SK-N-MC (cell line): ENCODE data around the gene MED29.
A peak's percentile ranks its signal among the peaks of the same experiment; 100 is the strongest.

Experiments
- DNase-seq: peaks from one replicate; pipeline ENCODE4 v3.0.0-alpha.2; 2011; ENCODE audit warnings: low read depth, low spot score
- H3K27ac ChIP-seq: fragments of 200-600 bp; sonication (generic); 2 replicates; pipeline ENCODE4 v1.5.1; 2016; ENCODE audit warnings: mixed run types
- H3K36me3 ChIP-seq: fragments of 200-600 bp; sonication (generic); 2 replicates; pipeline ENCODE4 v1.6.1; 2017; ENCODE audit warnings: antibody characterized with exemption, low read length, mixed read lengths; ENCODE audit not compliant: insufficient read depth
- H3K4me3 ChIP-seq: fragments of 200-600 bp; sonication (generic); 2 replicates; pipeline ENCODE4 v1.5.1; 2016
- H3K9ac ChIP-seq: fragments of 200-600 bp; sonication (generic); 2 replicates; pipeline ENCODE4 v1.8.0; 2017; ENCODE audit warnings: mixed run types, mixed read lengths; ENCODE audit not compliant: insufficient read length
- H3K9me3 ChIP-seq: fragments of 200-600 bp; sonication (generic); 2 replicates; pipeline ENCODE4 v1.6.1; 2017; ENCODE audit warnings: low read depth, mild to moderate bottlenecking, antibody characterized with exemption, low read length, moderate library complexity, mixed read lengths
- EZH2 ChIP-seq: fragments of 200-600 bp; sonication (generic); IDR thresholded peaks from one replicate; pipeline ENCODE4 v1.6.1; 2017; ENCODE audit warnings: antibody characterized with exemption
- FOXP2 ChIP-seq: optimal IDR thresholded peaks from 2 replicates; pipeline ENCODE3; 2011; ENCODE audit warnings: mild to moderate bottlenecking, moderate library complexity; ENCODE audit not compliant: insufficient read depth; ENCODE audit errors: extremely low read length, control extremely low read depth
- POLR2AphosphoS5 ChIP-seq: IDR thresholded peaks from 2 replicates; pipeline ENCODE4 v1.6.1; 2012; ENCODE audit warnings: mild to moderate bottlenecking, low read depth, low read length, borderline replicate concordance

MED29 gene

GRCh38 chr19:39417463-39418181 is 26.4 kb downstream of the MED29 start:
- no peak for TF ChIP-seq EZH2
- TF ChIP-seq POLR2AphosphoS5: no peak
- no peak for TF ChIP-seq FOXP2
- Histone ChIP-seq H3K4me3 (no peak overlapping the region), H3K27ac (no peak overlapping the region), H3K9ac (no peak overlapping the region), H3K36me3 (peaks cover 41% of the 10 kb centered on the region), H3K9me3 (no peaks in the 10 kb centered on the region)
- DNase-seq: no peak

GRCh38 chr19:39419003-39419402 is 27.8 kb downstream of the MED29 start:
- no peak overlapping the region for H3K9ac ChIP-seq
- H3K27ac ChIP-seq: no peak overlapping the region
- no peaks in the 10 kb centered on the region for H3K9me3 ChIP-seq
- no peak overlapping the region for H3K4me3 ChIP-seq
- peaks cover 47% of the 10 kb centered on the region for H3K36me3 ChIP-seq
- DNase-seq: no peak
- TF ChIP-seq EZH2: no peak

DNA sequence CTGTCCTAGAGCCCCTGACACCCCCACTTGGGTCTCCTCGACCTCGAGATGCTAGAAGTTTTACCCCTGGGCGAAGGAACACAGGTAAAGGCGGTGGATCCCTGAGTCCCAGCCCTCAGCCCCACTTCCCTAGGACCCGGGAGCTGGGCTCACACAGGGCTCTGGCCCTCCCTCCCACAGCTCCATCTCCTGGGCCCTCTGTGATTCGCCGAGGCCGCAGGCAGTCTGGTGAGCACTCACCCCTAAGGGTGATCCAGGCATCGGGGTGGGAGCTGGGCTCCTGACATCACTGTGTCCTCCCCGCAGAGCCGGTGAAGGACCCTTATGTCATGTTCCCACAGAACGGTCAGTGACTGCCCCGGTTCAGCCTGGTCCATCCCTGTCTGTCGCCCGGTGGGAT is 29.6 kb downstream of the MED29 start:
- no peak overlapping the region for H3K4me3 ChIP-seq
- no peak overlapping the region for H3K27ac ChIP-seq
- H3K9me3 ChIP-seq: no peaks in the 10 kb centered on the region
- TF ChIP-seq EZH2: no peak
- no peak for TF ChIP-seq FOXP2
- no peak for DNase-seq
- peaks cover 43% of the 10 kb centered on the region for H3K36me3 ChIP-seq
- no peak overlapping the region for H3K9ac ChIP-seq

DNA sequence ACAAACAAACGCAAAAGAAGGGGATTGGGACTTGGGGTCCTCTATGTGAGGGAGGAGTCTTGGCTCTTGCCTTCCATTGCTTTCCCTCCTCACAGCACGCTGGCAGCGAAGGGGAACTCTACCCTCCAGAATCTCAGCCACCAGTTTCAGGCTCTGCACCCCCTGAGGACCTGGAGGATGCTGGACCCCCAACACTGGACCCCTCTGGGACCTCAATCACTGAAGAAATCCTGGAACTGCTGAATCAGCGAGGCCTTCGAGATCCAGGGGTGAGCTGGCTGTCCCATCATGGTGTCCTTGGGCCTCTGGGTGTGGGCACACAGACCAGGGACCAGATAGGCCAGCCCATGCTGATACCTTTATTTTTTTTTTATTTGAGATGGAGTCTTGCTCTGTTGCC is 30.8 kb downstream of the MED29 start:
- H3K4me3 ChIP-seq: no peak overlapping the region
- no peak for DNase-seq
- no peak overlapping the region for H3K27ac ChIP-seq
- H3K9me3 ChIP-seq: no peaks in the 10 kb centered on the region
- no peak overlapping the region for H3K9ac ChIP-seq
- H3K36me3 ChIP-seq: peaks cover 31% of the 10 kb centered on the region
- TF ChIP-seq POLR2AphosphoS5: no peak
- TF ChIP-seq EZH2: no peak
- no peak for TF ChIP-seq FOXP2

DNA sequence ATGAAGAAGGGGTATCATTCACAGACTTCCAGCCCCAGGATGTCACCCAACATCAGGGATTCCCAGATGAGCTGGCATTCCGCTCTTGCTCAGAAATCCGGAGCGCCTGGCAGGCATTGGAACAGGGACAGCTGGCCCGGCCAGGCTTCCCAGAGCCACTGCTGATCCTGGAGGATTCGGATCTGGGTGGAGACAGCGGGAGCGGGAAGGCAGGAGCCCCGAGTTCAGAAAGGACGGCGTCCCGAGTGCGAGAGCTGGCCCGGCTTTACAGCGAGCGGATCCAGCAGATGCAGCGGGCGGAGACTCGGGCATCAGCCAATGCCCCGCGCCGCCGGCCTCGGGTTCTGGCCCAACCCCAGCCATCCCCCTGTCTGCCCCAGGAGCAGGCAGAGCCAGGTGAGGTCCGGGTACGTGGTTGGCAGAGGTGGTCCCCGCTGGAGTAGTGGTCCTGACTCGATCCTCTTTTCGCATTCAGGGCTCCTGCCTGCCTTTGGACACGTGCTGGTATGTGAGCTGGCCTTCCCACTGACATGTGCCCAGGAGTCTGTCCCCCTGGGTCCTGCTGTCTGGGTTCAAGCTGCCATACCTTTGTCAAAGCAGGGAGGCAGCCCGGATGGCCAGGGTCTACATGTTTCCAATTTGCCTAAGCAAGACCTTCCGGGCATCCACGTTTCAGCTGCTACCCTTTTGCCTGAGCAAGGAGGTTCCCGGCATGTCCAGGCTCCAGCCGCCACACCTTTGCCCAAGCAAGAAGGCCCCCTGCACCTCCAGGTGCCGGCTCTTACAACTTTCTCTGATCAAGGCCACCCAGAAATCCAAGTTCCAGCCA is 32.3 kb downstream of the MED29 start:
- no peak overlapping the region for H3K27ac ChIP-seq

DNA sequence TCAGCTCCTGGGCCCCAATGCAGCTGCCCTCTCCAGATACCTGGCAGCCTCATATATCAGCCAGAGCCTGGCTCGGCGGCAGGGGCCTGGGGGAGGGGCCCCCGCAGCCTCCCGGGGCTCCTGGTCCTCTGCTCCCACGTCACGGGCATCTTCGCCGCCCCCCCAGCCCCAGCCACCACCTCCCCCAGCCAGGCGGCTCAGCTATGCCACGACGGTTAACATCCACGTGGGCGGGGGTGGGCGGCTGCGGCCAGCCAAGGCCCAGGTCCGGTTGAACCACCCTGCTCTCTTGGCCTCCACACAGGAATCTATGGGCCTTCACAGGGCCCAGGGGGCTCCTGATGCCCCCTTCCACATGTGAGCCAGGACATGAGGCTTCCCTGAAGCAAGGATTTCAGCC is 33.8 kb downstream of the MED29 start:
- TF ChIP-seq EZH2 (no peak), FOXP2 (no peak), POLR2AphosphoS5 (no peak)
- Histone ChIP-seq H3K27ac (0 out of 2 replicates have a peak overlapping the region, but pooled peaks have one; percentile 9), H3K9me3 (no peaks in the 10 kb centered on the region), H3K36me3 (peaks cover 19% of the 10 kb centered on the region; the same call in 1 of the 2 replicates), H3K9ac (no peak overlapping the region), H3K4me3 (no peak overlapping the region)
- DNase-seq: no peak

More for the DNA sequence above, 32.3 kb downstream of the MED29 start:
- TF ChIP-seq POLR2AphosphoS5: no peak
- no peak for TF ChIP-seq EZH2
- TF ChIP-seq FOXP2: no peak
- Histone ChIP-seq H3K9me3 (no peaks in the 10 kb centered on the region), H3K4me3 (no peak overlapping the region), H3K9ac (no peak overlapping the region), H3K36me3 (peaks cover 26% of the 10 kb centered on the region)
- DNase-seq: no peak

- Histone ChIP-seq H3K27ac (0 out of 2 replicates have a peak overlapping the region, but pooled peaks have one; percentile 9), H3K4me3 (no peak overlapping the region), H3K9me3 (no peaks in the 10 kb centered on the region), H3K9ac (no peak overlapping the region), H3K36me3 (peaks cover 13% of the 10 kb centered on the region; the same call in 1 of the 2 replicates)
- TF ChIP-seq EZH2 (no peak), FOXP2 (no peak), POLR2AphosphoS5 (no peak; the same call in 1 of the 2 replicates)
- no peak for DNase-seq
Measured at GRCh38 chr19:39425744-39426143, 34.6 kb downstream of the MED29 start.

DNA sequence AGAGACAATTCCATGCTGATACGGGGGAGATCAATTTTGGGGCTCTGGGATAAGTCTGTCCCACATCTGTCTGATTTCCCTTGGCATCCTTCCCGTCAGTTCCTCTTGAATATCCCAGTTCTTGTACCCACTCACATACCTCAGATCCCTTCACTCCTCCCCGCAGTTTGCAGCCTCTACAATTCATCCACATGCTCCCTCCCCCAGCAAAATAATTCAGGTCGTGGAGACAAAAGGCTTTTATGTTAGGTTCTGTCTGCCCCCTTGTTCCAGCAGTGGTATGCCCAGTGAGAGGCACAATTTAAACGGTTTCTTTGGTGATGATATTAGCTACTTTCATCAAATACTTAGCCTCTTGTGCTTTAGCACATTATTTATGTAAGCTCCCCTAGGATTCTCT is 35.0 kb downstream of the MED29 start:
- Histone ChIP-seq H3K9ac (no peak overlapping the region), H3K9me3 (no peaks in the 10 kb centered on the region), H3K36me3 (peaks cover 12% of the 10 kb centered on the region; the same call in 1 of the 2 replicates), H3K4me3 (no peak overlapping the region), H3K27ac (peak overlapping the region; percentile 42)
- DNase-seq: no peak
- no peak for TF ChIP-seq FOXP2
- no peak for TF ChIP-seq POLR2AphosphoS5
- no peak for TF ChIP-seq EZH2

DNA sequence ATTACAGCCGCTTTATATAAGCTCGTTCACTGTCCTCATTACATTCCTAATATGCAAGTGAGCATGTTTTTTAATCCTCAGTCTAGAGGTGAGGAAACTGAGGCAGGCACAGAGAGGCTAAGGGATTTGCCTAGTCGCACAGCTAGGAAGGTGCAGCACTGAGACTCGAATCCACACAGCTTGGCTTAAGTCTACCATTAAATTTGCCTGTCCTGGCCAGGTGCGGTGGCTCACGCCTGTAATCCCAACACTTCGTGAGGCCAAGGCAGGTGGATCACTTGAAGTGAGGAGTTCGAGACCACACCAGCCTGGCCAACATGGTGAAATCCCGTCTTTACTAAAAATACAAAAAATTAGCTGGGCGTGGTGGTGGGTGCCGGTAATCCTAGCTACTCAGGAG is 36.5 kb downstream of the MED29 start:
- no peak overlapping the region for H3K9ac ChIP-seq
- H3K9me3 ChIP-seq: no peaks in the 10 kb centered on the region
- H3K4me3 ChIP-seq: no peak overlapping the region
- H3K27ac ChIP-seq: no peak overlapping the region
- DNase-seq: no peak
- TF ChIP-seq FOXP2 (no peak), EZH2 (no peak), POLR2AphosphoS5 (no peak)
- peaks cover 14% of the 10 kb centered on the region for H3K36me3 ChIP-seq
